Smooth muscle cell (in vitro differentiated cells): ENCODE measurements around the gene AGMO. TPM values are rescaled to one million over a fixed set of nuclear protein-coding genes. Genes with fewer than 3 reads are reported as not detected.
A peak's percentile ranks its signal among the peaks of the same experiment; 100 is the strongest.
"Not testable (repeated sequence)": the region's sequence is repeated elsewhere in the genome, so short reads cannot be mapped to it uniquely, and the experiment has no call there.

Experiments
- DNase-seq: peaks from one replicate; lab custom pipeline; 2025; ENCODE audit not compliant: unreplicated experiment; lab: John Stamatoyannopoulos, UW
- H2AFZ ChIP-seq: fragments of 200-600 bp; sonication (generic); 2 replicates; pipeline ENCODE4 v1.6.0; 2016; ENCODE audit warnings: antibody characterized with exemption, low read depth, mild to moderate bottlenecking
- H3F3A ChIP-seq: fragments of 200-600 bp; sonication (generic); 2 replicates; pipeline ENCODE4 v1.6.0; 2017; ENCODE audit warnings: antibody characterized with exemption, low read depth
- H3K27ac ChIP-seq: fragments of 200-600 bp; sonication (generic); 2 replicates; pipeline ENCODE4 v1.5.1; 2016; ENCODE audit warnings: low read depth, mild to moderate bottlenecking
- H3K27me3 ChIP-seq: fragments of 200-600 bp; sonication (generic); 2 replicates; pipeline ENCODE4 v1.6.1; 2016; ENCODE audit warnings: low read depth, mild to moderate bottlenecking
- H3K36me3 ChIP-seq: fragments of 200-600 bp; sonication (generic); 2 replicates; pipeline ENCODE4 v1.5.1; 2016; ENCODE audit warnings: low read depth
- H3K4me1 ChIP-seq: fragments of 200-600 bp; sonication (generic); 2 replicates; pipeline ENCODE4 v1.5.1; 2016; ENCODE audit warnings: low read depth
- H3K4me2 ChIP-seq: fragments of 200-600 bp; sonication (generic); 2 replicates; pipeline ENCODE4 v1.6.0; 2016; ENCODE audit warnings: mild to moderate bottlenecking
- H3K4me3 ChIP-seq: fragments of 200-600 bp; sonication (generic); 2 replicates; pipeline ENCODE4 v1.5.1; 2016; ENCODE audit warnings: mild to moderate bottlenecking
- H3K79me2 ChIP-seq: fragments of 200-600 bp; sonication (generic); 2 replicates; pipeline ENCODE4 v1.6.0; 2016; ENCODE audit warnings: low read depth, mild to moderate bottlenecking
- H3K9ac ChIP-seq: fragments of 200-600 bp; sonication (generic); 2 replicates; pipeline ENCODE4 v1.6.0; 2016; ENCODE audit warnings: low read depth
- H3K9me3 ChIP-seq: fragments of 200-600 bp; sonication (generic); replicated peaks from 2 replicates; pipeline ENCODE4 v1.5.1; 2016; ENCODE audit warnings: low read depth
- H4K20me1 ChIP-seq: fragments of 200-600 bp; sonication (generic); 2 replicates; pipeline ENCODE4 v1.6.0; 2016; ENCODE audit warnings: low read depth
- WGBS: methylation state at CpG from one replicate; pipeline ENCODE4 v1.1.7; 2016; ENCODE audit warnings: low lambda C conversion rate; 5-methylcytosine and 5-hydroxymethylcytosine counted together
- polyA plus RNA-seq: library from polyadenylated mRNA; unstranded; fragments of >200 nt; fragmentation: Nextera tagmentation; extraction: Ambion mirVana; gene quantifications from 2 replicates; pipeline ENCODE4 v1.2.1, GENCODE V29; 2016
- total RNA-seq: library from RNA; depleted of rRNA; stranded (reverse); fragments of >200 nt; gene quantifications from 2 replicates; pipeline ENCODE4 v1.2.3, GENCODE V29; 2014
- TF ChIP-seq, protein P1 (sequence below): fragments of 200-600 bp; sonication (generic); IDR thresholded peaks from 2 replicates; pipeline ENCODE4 v1.5.1; 2017; ENCODE audit warnings: borderline replicate concordance, mild to moderate bottlenecking, antibody characterized with exemption; ENCODE audit not compliant: insufficient read depth, poor library complexity, severe bottlenecking

Gene AGMO
- total and polyA plus RNA-seq, 2 experiments from 2014 or later: 0.27 to 0.50 TPM

DNA sequence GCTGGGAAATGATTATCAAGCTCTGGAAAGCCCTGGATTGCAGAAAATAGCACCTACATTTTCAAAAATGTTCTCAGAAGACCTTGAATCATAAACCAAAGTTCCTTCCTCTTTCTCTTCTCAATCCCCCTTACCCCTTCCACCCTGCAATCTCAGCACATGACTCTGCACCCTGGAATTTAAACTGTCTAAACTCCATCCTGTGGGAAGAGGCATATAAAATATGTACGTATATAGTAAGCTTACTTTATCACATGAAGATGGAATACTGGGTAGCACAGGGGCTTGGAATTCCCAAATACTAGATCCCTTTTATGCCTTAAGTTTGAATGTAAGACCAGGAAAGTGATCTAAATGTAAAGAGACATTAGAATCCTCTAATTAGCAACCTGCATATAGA is 7.7 kb downstream of the AGMO start:
- Histone ChIP-seq H3K4me2 (peak overlapping the region; percentile 58), H2AFZ (peak overlapping the region; percentile 43), H4K20me1 (no peaks in the 10 kb centered on the region), H3K27me3 (no peaks in the 10 kb centered on the region), H3K79me2 (no peaks in the 10 kb centered on the region), H3K9ac (no peak overlapping the region), H3F3A (no peaks in the 10 kb centered on the region), H3K4me3 (no peak overlapping the region), H3K36me3 (no peaks in the 10 kb centered on the region), H3K27ac (peak overlapping the region; percentile 66), H3K4me1 (peaks cover 20% of the 10 kb centered on the region), H3K9me3 (no peaks in the 10 kb centered on the region)
- no peak for DNase-seq
- TF ChIP-seq, protein P1, sequence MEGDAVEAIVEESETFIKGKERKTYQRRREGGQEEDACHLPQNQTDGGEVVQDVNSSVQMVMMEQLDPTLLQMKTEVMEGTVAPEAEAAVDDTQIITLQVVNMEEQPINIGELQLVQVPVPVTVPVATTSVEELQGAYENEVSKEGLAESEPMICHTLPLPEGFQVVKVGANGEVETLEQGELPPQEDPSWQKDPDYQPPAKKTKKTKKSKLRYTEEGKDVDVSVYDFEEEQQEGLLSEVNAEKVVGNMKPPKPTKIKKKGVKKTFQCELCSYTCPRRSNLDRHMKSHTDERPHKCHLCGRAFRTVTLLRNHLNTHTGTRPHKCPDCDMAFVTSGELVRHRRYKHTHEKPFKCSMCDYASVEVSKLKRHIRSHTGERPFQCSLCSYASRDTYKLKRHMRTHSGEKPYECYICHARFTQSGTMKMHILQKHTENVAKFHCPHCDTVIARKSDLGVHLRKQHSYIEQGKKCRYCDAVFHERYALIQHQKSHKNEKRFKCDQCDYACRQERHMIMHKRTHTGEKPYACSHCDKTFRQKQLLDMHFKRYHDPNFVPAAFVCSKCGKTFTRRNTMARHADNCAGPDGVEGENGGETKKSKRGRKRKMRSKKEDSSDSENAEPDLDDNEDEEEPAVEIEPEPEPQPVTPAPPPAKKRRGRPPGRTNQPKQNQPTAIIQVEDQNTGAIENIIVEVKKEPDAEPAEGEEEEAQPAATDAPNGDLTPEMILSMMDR: no peak
- WGBS: 16% methylated on average over 1 of the region's 1 CpG

DNA sequence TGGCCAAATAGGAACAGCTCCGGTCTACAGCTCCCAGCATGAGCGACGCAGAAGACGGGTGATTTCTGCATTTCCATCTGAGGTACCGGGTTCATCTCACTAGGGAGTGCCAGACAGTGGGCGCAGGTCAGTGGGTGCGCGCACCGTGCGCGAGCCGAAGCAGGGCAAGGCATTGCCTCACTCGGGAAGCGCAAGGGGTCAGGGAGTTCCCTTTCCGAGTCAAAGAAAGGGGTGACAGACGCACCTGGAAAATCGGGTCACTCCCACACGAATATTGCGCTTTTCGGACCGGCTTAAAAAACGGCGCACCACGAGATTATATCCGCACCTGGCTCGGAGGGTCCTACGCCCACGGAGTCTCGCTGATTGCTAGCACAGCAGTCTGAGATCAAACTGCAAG is 14.5 kb downstream of the AGMO start:
- not testable (repeated sequence) for H3K36me3 ChIP-seq, H3K27ac ChIP-seq, H3K79me2 ChIP-seq, H3K9me3 ChIP-seq, H3K27me3 ChIP-seq, H4K20me1 ChIP-seq, DNase-seq, H3F3A ChIP-seq, H3K9ac ChIP-seq, H3K4me1 ChIP-seq
- H2AFZ ChIP-seq: peak overlapping the region; percentile 81
- H3K4me2 ChIP-seq: peak overlapping the region; percentile 77
- WGBS: 57% methylated on average over 20 of the region's 29 CpGs
- H3K4me3 ChIP-seq: peak overlapping the region; percentile 47

- no peaks in the 10 kb centered on the region for H3F3A ChIP-seq
- H3K27me3 ChIP-seq: no peaks in the 10 kb centered on the region
- no peaks in the 10 kb centered on the region for H3K4me1 ChIP-seq
- WGBS: 95% methylated on average over 2 of the region's 2 CpGs
- H3K79me2 ChIP-seq: no peaks in the 10 kb centered on the region
- TF ChIP-seq, protein P1: no peak
- no peak overlapping the region for H3K27ac ChIP-seq
- H2AFZ ChIP-seq: peak overlapping the region; percentile 81
- no peak overlapping the region for H3K4me3 ChIP-seq
- H3K36me3 ChIP-seq: no peaks in the 10 kb centered on the region
- DNase-seq: no peak
- no peaks in the 10 kb centered on the region for H3K9me3 ChIP-seq
- H3K4me2 ChIP-seq: no peak overlapping the region
- no peaks in the 10 kb centered on the region for H4K20me1 ChIP-seq
- H3K9ac ChIP-seq: no peak overlapping the region
Measured at GRCh38 chr7:15546272-15546792, 15.5 kb downstream of the AGMO start.

DNA sequence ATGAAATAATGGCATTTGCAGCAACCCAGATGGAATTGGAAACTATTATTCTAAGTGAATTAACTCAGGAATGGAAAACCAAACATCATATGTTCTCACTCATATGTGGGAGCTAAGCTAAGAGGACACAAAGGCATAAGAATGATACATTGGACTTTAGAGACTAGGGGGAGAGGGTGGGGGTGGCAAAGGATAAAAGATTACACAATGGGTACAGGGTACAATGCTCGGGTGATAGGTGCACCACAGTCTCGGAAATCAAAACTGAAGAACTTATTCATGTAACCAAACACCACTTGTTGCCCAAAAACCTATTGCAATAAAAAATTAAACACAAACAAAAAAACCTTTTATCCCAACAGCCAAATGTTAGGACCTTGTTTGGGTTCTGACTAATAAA is 17.8 kb downstream of the AGMO start:
- no peak overlapping the region for H2AFZ ChIP-seq
- H3K9ac ChIP-seq: no peak overlapping the region
- H3K27ac ChIP-seq: no peak overlapping the region
- 96% methylated on average over 2 of the region's 2 CpGs for WGBS
- no peaks in the 10 kb centered on the region for H3K79me2 ChIP-seq
- no peaks in the 10 kb centered on the region for H3K4me1 ChIP-seq
- no peaks in the 10 kb centered on the region for H3K27me3 ChIP-seq
- no peaks in the 10 kb centered on the region for H3K9me3 ChIP-seq
- H3K4me3 ChIP-seq: no peak overlapping the region
- no peak for DNase-seq
- no peaks in the 10 kb centered on the region for H3F3A ChIP-seq
- H3K36me3 ChIP-seq: no peaks in the 10 kb centered on the region
- H4K20me1 ChIP-seq: no peaks in the 10 kb centered on the region
- TF ChIP-seq, protein P1: no peak
- H3K4me2 ChIP-seq: no peak overlapping the region
